Measurements from ENCODE around the gene WDR74.

- TF ChIP-seq, protein P1, sequence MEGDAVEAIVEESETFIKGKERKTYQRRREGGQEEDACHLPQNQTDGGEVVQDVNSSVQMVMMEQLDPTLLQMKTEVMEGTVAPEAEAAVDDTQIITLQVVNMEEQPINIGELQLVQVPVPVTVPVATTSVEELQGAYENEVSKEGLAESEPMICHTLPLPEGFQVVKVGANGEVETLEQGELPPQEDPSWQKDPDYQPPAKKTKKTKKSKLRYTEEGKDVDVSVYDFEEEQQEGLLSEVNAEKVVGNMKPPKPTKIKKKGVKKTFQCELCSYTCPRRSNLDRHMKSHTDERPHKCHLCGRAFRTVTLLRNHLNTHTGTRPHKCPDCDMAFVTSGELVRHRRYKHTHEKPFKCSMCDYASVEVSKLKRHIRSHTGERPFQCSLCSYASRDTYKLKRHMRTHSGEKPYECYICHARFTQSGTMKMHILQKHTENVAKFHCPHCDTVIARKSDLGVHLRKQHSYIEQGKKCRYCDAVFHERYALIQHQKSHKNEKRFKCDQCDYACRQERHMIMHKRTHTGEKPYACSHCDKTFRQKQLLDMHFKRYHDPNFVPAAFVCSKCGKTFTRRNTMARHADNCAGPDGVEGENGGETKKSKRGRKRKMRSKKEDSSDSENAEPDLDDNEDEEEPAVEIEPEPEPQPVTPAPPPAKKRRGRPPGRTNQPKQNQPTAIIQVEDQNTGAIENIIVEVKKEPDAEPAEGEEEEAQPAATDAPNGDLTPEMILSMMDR (conservative IDR thresholded peaks at IDR 0.05) = no peak
- no peak for TF ChIP-seq EZH2 (IDR thresholded peaks at IDR 0.05; ENCODE audit: low read depth)
These were observed 24.4 kb upstream of the WDR74 start for GRCh38 chr11:62863687-62864335.
